Measurements from ENCODE around the gene HIPK4. TPM values are rescaled to one million over a fixed set of nuclear protein-coding genes. Genes with fewer than 3 reads are reported as not detected.
A peak's percentile ranks its signal among the peaks of the same experiment; 100 is the strongest.
"Not testable (repeated sequence)": the region's sequence is repeated elsewhere in the genome, so short reads cannot be mapped to it uniquely, and the experiment has no call there.

Gene HIPK4
- total RNA-seq, 2 donors from 2014 or later, result not detected

- no peaks in the 10 kb centered on the region for H3K9me3 ChIP-seq
- no peak overlapping the region for H3K4me3 ChIP-seq
- DNase-seq (no peak), ATAC-seq (no peak)
- H3K36me3 ChIP-seq (replicated peaks in 1 of 2; ENCODE audit: insufficient read depth in 1 of 2, low read depth in 2 of 2), result peaks cover 0 to 4% of the 10 kb centered on the region in 2 donors
- H3K4me1 ChIP-seq, result no peaks in the 10 kb centered on the region
- no peak overlapping the region for H3K27ac ChIP-seq
- TF ChIP-seq POLR2A (IDR thresholded peaks at IDR 0.05) (no peak), CTCF (IDR thresholded peaks at IDR 0.05) (no peak)
- WGBS, 2 donors, result 90 to 94% methylated on average over 3 of the region's 5 CpGs
- intact Hi-C loops (cut with DNase I), result no loop called here
- H3K27me3 ChIP-seq, result no peaks in the 10 kb centered on the region
Measured at GRCh38 chr19:40337594-40337993, 52.4 kb downstream of the HIPK4 start.

- no peak overlapping the region for H3K4me3 ChIP-seq
- H3K36me3 ChIP-seq (replicated peaks in 1 of 2; ENCODE audit: insufficient read depth in 1 of 2, low read depth in 2 of 2), result peaks cover 0 to 4% of the 10 kb centered on the region in 2 donors
- H3K4me1 ChIP-seq, result no peaks in the 10 kb centered on the region
- no peaks in the 10 kb centered on the region for H3K9me3 ChIP-seq
- H3K27ac ChIP-seq, result no peak overlapping the region
- intact Hi-C loops (cut with DNase I), result no loop called here
- TF ChIP-seq POLR2A (IDR thresholded peaks at IDR 0.05), result no peak
- no peak for TF ChIP-seq CTCF (IDR thresholded peaks at IDR 0.05)
- ATAC-seq (no peak), DNase-seq (no peak)
- no peaks in the 10 kb centered on the region for H3K27me3 ChIP-seq
- WGBS, 2 donors, result 74 to 82% methylated on average over 2 of the region's 2 CpGs
Measured at GRCh38 chr19:40337107-40337506, 52.9 kb downstream of the HIPK4 start.

- H3K4me1 ChIP-seq, result no peaks in the 10 kb centered on the region
- DNase-seq (no peak), ATAC-seq (no peak)
- peaks cover 0 to 4% of the 10 kb centered on the region in 2 donors for H3K36me3 ChIP-seq (replicated peaks in 1 of 2; ENCODE audit: insufficient read depth in 1 of 2, low read depth in 2 of 2)
- TF ChIP-seq POLR2A (IDR thresholded peaks at IDR 0.05) (no peak), CTCF (IDR thresholded peaks at IDR 0.05) (no peak)
- 96 to 100% methylated on average over 2 of the region's 2 CpGs for WGBS, 2 donors
- no peaks in the 10 kb centered on the region for H3K27me3 ChIP-seq
- no peak overlapping the region for H3K27ac ChIP-seq
- H3K9me3 ChIP-seq, result no peaks in the 10 kb centered on the region
- intact Hi-C loops (cut with DNase I), result no loop called here
- H3K4me3 ChIP-seq, result no peak overlapping the region
Measured at GRCh38 chr19:40336601-40336900, 53.4 kb downstream of the HIPK4 start.

- ATAC-seq (no peak), DNase-seq (no peak)
- 97 to 98% methylated on average over 13 to 15 of the region's 15 CpGs for WGBS, 2 donors
- intact Hi-C loops (cut with DNase I), result no loop called here
- H3K36me3 ChIP-seq (replicated peaks in 1 of 2; ENCODE audit: insufficient read depth in 1 of 2, low read depth in 2 of 2), result peaks cover 0 to 4% of the 10 kb centered on the region in 2 donors
- H3K4me1 ChIP-seq, result no peaks in the 10 kb centered on the region
- no peak for TF ChIP-seq CTCF (IDR thresholded peaks at IDR 0.05)
- no peak for TF ChIP-seq POLR2A (IDR thresholded peaks at IDR 0.05)
- no peak overlapping the region for H3K27ac ChIP-seq
- no peak overlapping the region for H3K4me3 ChIP-seq
- no peaks in the 10 kb centered on the region for H3K27me3 ChIP-seq
- no peaks in the 10 kb centered on the region for H3K9me3 ChIP-seq
Measured at GRCh38 chr19:40335855-40336600, 54.0 kb downstream of the HIPK4 start.

GRCh38 chr19:40335101-40335500 is 54.9 kb downstream of the HIPK4 start:
- TF ChIP-seq POLR2A (IDR thresholded peaks at IDR 0.05) (no peak), CTCF (IDR thresholded peaks at IDR 0.05) (no peak)
- Histone ChIP-seq H3K27me3 (no peaks in the 10 kb centered on the region), H3K9me3 (no peaks in the 10 kb centered on the region), H3K27ac (no peak overlapping the region), H3K4me1 (no peaks in the 10 kb centered on the region), H3K4me3 (no peak overlapping the region), H3K36me3 (replicated peaks in 1 of 2; ENCODE audit: insufficient read depth in 1 of 2, low read depth in 2 of 2) (peaks cover 0 to 4% of the 10 kb centered on the region in 2 donors)
- intact Hi-C loops (cut with DNase I), result no loop called here
- DNase-seq, result no peak
- ATAC-seq, result no peak

- intact Hi-C loops (cut with DNase I); H3K36me3 ChIP-seq (replicated peaks in 1 of 2; ENCODE audit: insufficient read depth in 1 of 2, low read depth in 2 of 2); ATAC-seq; H3K4me3 ChIP-seq; DNase-seq; H3K9me3 ChIP-seq; H3K4me1 ChIP-seq; H3K27me3 ChIP-seq: not testable (repeated sequence)
- peak overlapping the region in 1 of 4 donors; percentile 46 for H3K27ac ChIP-seq
- WGBS, 2 donors, result 91 to 92% methylated on average over 6 of the region's 6 CpGs
Measured at GRCh38 chr19:40333083-40333482, 56.9 kb downstream of the HIPK4 start.
